Measurements from ENCODE around the gene SPAG9.

- TF ChIP-seq, protein P1, sequence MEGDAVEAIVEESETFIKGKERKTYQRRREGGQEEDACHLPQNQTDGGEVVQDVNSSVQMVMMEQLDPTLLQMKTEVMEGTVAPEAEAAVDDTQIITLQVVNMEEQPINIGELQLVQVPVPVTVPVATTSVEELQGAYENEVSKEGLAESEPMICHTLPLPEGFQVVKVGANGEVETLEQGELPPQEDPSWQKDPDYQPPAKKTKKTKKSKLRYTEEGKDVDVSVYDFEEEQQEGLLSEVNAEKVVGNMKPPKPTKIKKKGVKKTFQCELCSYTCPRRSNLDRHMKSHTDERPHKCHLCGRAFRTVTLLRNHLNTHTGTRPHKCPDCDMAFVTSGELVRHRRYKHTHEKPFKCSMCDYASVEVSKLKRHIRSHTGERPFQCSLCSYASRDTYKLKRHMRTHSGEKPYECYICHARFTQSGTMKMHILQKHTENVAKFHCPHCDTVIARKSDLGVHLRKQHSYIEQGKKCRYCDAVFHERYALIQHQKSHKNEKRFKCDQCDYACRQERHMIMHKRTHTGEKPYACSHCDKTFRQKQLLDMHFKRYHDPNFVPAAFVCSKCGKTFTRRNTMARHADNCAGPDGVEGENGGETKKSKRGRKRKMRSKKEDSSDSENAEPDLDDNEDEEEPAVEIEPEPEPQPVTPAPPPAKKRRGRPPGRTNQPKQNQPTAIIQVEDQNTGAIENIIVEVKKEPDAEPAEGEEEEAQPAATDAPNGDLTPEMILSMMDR (IDR thresholded peaks at IDR 0.05), result no peak
- TF ChIP-seq EP300 (IDR thresholded peaks at IDR 0.05) (no peak), POLR2AphosphoS5 (IDR thresholded peaks at IDR 0.05) (no peak), POLR2A (IDR thresholded peaks at IDR 0.05; ENCODE audit: low read depth) (no peak)
Measured at GRCh38 chr17:50934161-50934560, 186.5 kb downstream of the SPAG9 start.
